Psoas muscle (tissue), 8 donors: ENCODE data around the gene CEMP1. TPM values are rescaled to one million over a fixed set of nuclear protein-coding genes. Genes with fewer than 3 reads are reported as not detected.

Experiments used
- ATAC-seq, 4 donors: fragments of 200-7000 bp; cut with Tn5 transposase; one replicate each; pipeline ENCODE4 v1.9.1; 2020; ENCODE audit warnings: moderate library complexity in 3 of 4, mild to moderate bottlenecking in 2 of 4
- DNase-seq, 2 donors: peaks; one replicate each; pipeline ENCODE4 v3.0.0-alpha.2; 2020
- H3K27ac ChIP-seq: fragments of 200-600 bp; one replicate; pipeline ENCODE4 v1.8.0; 2022
- H3K27me3 ChIP-seq, 3 donors: fragments of 200-600 bp in 1 of 3; one replicate each; pipeline versions ENCODE4 v1.6.1 to v1.8.0; 2013 to 2022; ENCODE audit warnings: low read length in 2 of 3, mild to moderate bottlenecking in 2 of 3, moderate library complexity in 1 of 3; ENCODE audit not compliant: insufficient read depth in 3 of 3
- H3K36me3 ChIP-seq, 2 donors: fragments of 200-600 bp in 1 of 2; one replicate each; pipeline versions ENCODE4 v1.6.1 to v1.8.0; 2013 to 2022; ENCODE audit warnings: low read depth in 1 of 2, mild to moderate bottlenecking in 1 of 2, moderate library complexity in 1 of 2; ENCODE audit not compliant: insufficient read depth in 1 of 2
- H3K4me1 ChIP-seq: fragments of 200-600 bp; one replicate; pipeline ENCODE4 v1.8.0; 2022
- H3K4me3 ChIP-seq: fragments of 200-600 bp; one replicate; pipeline ENCODE4 v1.8.0; 2022; ENCODE audit warnings: mild to moderate bottlenecking
- H3K9me3 ChIP-seq: fragments of 200-600 bp; one replicate; pipeline ENCODE4 v1.8.0; 2022
- WGBS, 3 donors: extraction: QIAGEN DNeasy Blood & Tissue Kit; methylation state at CpG; one replicate each; pipeline versions ENCODE4 v1.1.6 to v1.1.7; 2013; 5-methylcytosine and 5-hydroxymethylcytosine counted together
- intact Hi-C, 2 donors: fragments of 100-400 bp; cut with DNase I; formaldehyde crosslinking; loops; one replicate each; pipeline versions ENCODE4 v1.11.0 to v1.14.2; 2022
- polyA plus RNA-seq, 3 donors: library from polyadenylated mRNA; stranded (reverse); fragments of 200-250 nt; gene quantifications; one replicate each; pipeline ENCODE4 v1.2.3, GENCODE V29; 2013
- total RNA-seq, 4 donors: library from RNA; stranded (reverse); fragmentation: NEBNext Ultra II Directional in 2 of 4; extraction: Animal tissue kit (Norgen Biotek cat#: 25700) in 2 of 4; gene quantifications; one replicate each; pipeline versions ENCODE4 v1.2.1 to v1.2.4, GENCODE V29; 2021 to 2023
- TF ChIP-seq, protein P1 (sequence below): fragments of 200-600 bp; IDR thresholded peaks from one replicate; pipeline ENCODE4 v1.8.0; 2022; ENCODE audit warnings: antibody characterized with exemption
- donor health status: healthy with polysubstance abuse.
- donor health status: DM: no; HTN: no; CAD: no; lungs with moderate emphysema.
- donor health status: Bipolar disorder and iron deficiency.
- donor health status: healthy.
- donor health status: DM: yes; HTN: yes; CAD: no.
- donor health status: DM: no; HTN: no; CAD: no.
- donor health status: DM: no; HTN: no; CAD: no.
- donor health status: DM: yes; HTN: yes; CAD: no.

Gene CEMP1
- total and polyA plus RNA-seq, 7 donors: 0.16 to 0.32 (median 0.20) TPM; not detected in 3

DNA sequence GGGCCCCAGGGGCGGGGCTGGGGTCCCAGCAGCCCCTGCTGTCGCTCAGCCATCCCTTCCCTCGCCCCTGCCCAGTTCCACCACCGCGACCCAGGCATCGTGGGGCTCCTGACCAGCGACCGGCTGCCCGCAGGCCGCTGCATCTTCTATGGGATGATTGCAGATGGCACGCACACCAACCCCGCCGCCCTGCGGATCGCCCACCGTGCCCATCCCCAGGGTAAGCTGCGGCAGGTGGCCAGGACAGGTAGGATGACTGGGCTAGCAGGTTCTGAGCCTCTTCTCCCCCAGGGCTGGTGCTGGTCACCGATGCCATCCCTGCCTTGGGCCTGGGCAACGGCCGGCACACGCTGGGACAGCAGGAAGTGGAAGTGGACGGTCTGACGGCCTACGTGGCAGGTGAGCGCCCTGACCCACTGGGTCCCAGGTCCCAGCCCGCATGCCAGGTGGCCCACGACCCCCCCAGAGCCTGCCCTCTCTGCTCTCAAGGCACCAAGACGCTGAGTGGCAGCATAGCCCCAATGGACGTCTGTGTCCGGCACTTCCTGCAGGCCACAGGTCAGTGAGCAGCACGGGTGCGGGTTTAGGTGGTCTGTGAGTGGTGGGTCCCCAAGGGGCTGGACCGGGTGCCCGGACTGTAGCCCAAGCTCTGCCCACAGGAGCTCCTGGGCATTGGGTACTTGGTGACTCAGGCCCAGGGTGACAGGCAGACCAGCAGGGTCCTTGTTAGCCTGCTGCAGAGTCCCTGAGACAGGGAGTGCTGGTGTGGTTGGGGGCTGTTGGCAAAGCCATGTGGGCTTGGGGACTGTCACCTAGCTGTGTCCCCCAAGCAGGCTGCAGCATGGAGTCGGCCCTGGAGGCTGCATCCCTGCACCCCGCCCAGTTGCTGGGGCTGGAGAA lies 2.8 kb downstream of the CEMP1 start:
- WGBS, 3 donors: 90 to 95% (median 93%) methylated on average over 34 to 36 of the region's 36 CpGs
- Histone ChIP-seq H3K36me3 (peaks cover 0 to 55% of the 10 kb centered on the region in 2 donors), H3K9me3 (no peaks in the 10 kb centered on the region), H3K4me1 (peaks cover 12% of the 10 kb centered on the region), H3K27me3 (no peaks in the 10 kb centered on the region), H3K4me3 (no peak overlapping the region), H3K27ac (no peak overlapping the region)
- intact Hi-C loops: no loop called here
- no peak for ATAC-seq
- DNase-seq: no peak
- TF ChIP-seq, protein P1, sequence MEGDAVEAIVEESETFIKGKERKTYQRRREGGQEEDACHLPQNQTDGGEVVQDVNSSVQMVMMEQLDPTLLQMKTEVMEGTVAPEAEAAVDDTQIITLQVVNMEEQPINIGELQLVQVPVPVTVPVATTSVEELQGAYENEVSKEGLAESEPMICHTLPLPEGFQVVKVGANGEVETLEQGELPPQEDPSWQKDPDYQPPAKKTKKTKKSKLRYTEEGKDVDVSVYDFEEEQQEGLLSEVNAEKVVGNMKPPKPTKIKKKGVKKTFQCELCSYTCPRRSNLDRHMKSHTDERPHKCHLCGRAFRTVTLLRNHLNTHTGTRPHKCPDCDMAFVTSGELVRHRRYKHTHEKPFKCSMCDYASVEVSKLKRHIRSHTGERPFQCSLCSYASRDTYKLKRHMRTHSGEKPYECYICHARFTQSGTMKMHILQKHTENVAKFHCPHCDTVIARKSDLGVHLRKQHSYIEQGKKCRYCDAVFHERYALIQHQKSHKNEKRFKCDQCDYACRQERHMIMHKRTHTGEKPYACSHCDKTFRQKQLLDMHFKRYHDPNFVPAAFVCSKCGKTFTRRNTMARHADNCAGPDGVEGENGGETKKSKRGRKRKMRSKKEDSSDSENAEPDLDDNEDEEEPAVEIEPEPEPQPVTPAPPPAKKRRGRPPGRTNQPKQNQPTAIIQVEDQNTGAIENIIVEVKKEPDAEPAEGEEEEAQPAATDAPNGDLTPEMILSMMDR: no peak

DNA sequence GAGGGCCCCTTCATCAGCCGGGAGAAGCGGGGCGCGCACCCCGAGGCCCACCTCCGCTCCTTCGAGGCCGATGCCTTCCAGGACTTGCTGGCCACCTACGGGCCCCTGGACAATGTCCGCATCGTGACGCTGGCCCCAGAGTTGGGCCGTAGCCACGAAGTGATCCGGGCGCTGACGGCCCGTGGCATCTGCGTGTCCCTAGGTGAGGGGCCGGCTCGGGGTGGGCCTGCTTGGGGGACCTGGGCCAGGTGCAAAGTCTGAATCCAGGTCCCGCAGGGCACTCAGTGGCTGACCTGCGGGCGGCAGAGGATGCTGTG lies 3.5 kb downstream of the CEMP1 start:
- intact Hi-C loops: no loop called here
- Histone ChIP-seq H3K4me1 (peaks cover 10% of the 10 kb centered on the region), H3K9me3 (no peaks in the 10 kb centered on the region), H3K4me3 (no peak overlapping the region), H3K36me3 (peaks cover 0 to 62% of the 10 kb centered on the region in 2 donors), H3K27ac (no peak overlapping the region), H3K27me3 (no peaks in the 10 kb centered on the region)
- WGBS, 3 donors: 91 to 95% (median 94%) methylated on average over 19 to 24 of the region's 24 CpGs
- no peak for DNase-seq
- TF ChIP-seq, protein P1: no peak
- ATAC-seq: no peak

DNA sequence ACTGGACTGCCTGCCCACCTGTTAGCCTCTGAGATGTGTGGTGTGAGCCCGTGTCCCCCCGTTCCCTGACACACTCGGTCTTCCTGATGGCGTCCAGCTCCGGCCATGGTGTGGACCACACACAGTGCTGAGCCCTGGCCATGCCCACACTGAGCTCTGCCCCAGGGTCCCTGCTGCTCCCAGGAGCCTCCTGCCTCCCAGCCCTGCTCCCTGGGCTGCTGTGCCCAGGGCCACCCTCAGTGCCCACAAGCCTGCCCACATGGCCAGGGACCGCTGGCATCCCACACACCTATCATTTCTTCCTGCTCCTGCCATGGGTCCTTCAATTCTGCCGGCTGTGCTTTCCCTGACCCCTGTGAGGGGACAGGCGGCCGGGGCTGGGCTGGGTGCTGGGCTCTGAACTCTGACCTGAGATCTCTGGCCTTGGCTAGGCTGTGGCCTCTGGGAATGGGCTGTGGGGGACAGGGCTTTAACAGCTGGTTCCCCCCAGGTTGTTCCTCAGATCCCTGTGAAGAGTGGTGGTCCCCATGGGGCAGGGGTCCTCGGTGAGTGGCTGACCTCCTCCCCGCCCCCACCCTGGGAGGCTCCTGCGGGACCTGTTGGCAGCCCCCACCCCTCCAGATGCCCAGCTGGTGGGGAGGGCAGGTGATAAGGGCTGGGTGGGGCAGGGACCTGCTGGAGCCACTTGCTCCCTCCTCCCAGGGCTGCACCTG lies 4.0 kb downstream of the CEMP1 start:
- DNase-seq (no peak), ATAC-seq (no peak)
- Histone ChIP-seq H3K27me3 (no peaks in the 10 kb centered on the region), H3K27ac (no peak overlapping the region), H3K36me3 (peaks cover 0 to 65% of the 10 kb centered on the region in 2 donors), H3K4me1 (peaks cover 7% of the 10 kb centered on the region), H3K4me3 (no peak overlapping the region), H3K9me3 (no peaks in the 10 kb centered on the region)
- intact Hi-C loops: no loop called here
- TF ChIP-seq, protein P1: no peak
- 81 to 89% (median 84%) methylated on average over 11 to 12 of the region's 12 CpGs for WGBS, 3 donors

DNA sequence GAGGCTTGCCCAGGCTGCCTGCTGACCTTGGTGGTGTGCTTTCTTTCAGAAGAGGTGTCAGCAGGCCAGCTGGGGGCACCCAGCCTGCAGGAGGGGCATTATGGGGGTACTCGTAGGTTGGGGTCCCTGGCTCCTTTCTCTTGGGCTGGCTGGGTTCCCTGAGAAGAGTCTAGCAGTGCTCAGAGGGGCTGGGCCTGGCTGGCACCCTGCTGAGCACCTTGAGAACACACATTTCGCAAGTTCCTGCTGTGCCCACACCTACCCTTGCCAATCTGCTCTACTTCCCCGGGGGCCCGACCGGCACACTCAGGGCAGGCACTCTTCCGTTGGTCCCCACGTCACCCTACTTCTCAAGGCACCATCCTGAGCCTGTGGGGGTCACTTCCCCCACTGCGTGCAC lies 5.1 kb downstream of the CEMP1 start:
- peaks cover 0 to 68% of the 10 kb centered on the region in 2 donors for H3K36me3 ChIP-seq
- H3K27ac ChIP-seq: no peak overlapping the region
- no peaks in the 10 kb centered on the region for H3K27me3 ChIP-seq
- no peaks in the 10 kb centered on the region for H3K9me3 ChIP-seq
- no peak overlapping the region for H3K4me3 ChIP-seq
- TF ChIP-seq, protein P1: no peak
- DNase-seq: no peak
- ATAC-seq: no peak
- H3K4me1 ChIP-seq: peaks cover 9% of the 10 kb centered on the region
- intact Hi-C loops: no loop called here
- WGBS, 3 donors: 89 to 92% (median 90%) methylated on average over 8 of the region's 8 CpGs
